Stimulated activated CD4-positive, alpha-beta T cell treated with anti-CD3 and anti-CD28 coated beads, Interleukin-4, amount 100 ng/mL, for 24 hours (primary cell): ENCODE measurements around the gene TMEM232.
"Not testable (repeated sequence)": the region's sequence is repeated elsewhere in the genome, so short reads cannot be mapped to it uniquely, and the experiment has no call there.

ENCODE experiments used
- DNase-seq: peaks from one replicate; pipeline ENCODE4 v3.0.0-alpha.2; 2020

TMEM232 gene

DNA sequence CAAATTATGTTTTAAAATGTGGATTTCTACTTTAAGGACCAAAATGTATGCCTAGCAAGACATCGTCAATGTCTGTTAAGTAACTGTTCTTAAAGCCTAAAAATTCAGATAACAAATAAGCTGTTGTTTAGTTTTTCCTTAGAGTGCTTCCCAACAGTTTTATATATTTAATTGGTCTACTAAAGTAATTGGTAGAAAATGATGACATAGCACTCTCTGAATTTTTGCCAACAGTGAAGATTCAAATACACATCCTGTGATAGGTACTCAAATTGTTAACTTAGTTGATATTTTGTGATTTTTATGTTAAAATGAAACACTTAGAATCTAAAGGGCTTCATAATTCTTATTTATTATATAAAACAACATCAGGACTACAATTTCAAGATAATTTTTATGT lies 107.5 kb downstream of the TMEM232 start:
- DNase-seq, result no peak

GRCh38 chr5:110616009-110616408 lies 110.5 kb downstream of the TMEM232 start:
- DNase-seq, result no peak

GRCh38 chr5:110612794-110613247 lies 113.7 kb downstream of the TMEM232 start:
- DNase-seq, result no peak

DNA sequence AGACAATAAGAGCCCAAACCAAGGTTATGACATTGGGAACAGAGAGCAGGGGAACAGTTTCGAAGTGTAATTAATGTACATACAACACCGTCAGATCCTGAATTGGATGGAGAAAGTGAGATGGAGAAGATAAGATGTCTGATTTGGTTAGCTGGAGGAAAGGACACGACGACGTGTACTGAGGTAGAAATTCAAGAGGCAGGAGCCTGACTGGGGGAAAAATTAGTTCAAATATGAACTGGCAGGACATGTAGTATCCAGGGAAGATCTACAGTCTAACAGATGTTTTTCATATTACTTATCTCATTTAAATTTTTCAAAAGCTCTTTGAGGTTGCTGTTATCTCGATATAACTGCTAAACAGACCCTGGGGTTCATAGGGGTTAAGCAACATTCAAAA lies 114.7 kb downstream of the TMEM232 start:
- DNase-seq, result no peak

- DNase-seq, result no peak
These were observed 131.6 kb downstream of the TMEM232 start for GRCh38 chr5:110594866-110595265.

DNA sequence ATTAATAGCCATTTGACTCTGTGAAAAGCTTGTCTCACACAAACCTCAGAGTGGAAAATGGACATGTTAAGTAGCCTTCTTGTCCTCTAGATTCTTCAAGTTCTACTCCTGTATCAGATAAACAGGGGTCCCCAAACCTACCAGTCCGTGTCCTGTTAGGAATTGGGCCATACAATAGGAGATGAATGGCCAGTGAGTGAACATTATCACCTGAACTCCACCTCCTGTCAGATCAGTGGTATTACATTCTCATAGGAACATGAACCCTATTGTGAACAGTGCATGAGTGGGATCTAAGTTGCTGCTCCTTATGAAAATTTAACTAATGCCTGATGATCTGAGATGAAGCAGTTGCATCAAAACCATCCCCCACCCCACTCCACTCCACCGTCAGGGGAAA lies 136.3 kb downstream of the TMEM232 start:
- DNase-seq, result no peak

GRCh38 chr5:110588286-110588980 lies 138.0 kb downstream of the TMEM232 start:
- no peak for DNase-seq

- DNase-seq, result no peak
These were observed 145.8 kb downstream of the TMEM232 start for GRCh38 chr5:110580625-110581024.

DNA sequence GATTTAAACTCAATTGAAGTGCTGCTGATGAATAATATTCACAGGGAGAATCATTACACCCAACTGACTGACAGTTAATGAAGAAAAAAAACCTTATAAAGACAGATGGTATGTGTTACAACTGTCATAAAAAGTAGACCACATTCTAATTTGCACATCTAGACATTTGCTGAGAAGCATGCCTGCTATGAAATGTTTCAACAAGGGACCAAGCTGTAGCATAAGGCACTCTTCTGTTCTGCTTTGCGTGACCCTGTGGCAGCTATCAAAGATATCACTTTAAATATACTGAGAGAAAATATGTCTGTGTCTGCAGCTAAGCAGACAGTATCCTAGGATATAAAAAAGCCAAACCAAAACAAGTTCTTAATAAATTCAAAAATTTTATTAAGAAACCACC lies 153.7 kb downstream of the TMEM232 start:
- DNase-seq, result no peak

- no peak for DNase-seq
These were observed 164.3 kb downstream of the TMEM232 start for GRCh38 chr5:110562191-110562590.

DNA sequence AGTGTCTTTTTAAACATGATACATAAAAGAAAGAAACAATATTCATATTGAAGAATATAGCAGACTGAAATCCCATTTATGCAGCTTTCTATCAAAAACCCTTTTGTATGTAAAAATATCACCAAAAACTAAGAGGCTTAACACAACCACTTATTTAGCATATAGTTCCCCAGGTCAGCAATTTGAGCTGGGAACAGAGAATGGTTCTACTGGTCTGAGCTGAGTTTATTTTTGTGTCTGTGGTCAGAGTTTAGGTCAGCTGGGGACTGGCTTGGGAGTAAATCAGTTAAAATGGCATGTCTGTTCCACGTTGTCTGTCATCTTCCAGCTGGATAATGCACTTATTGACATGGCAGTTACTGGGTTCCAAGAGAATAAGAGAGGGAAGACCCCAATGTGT lies 165.0 kb downstream of the TMEM232 start:
- no peak for DNase-seq

- DNase-seq, result no peak
These were observed 177.2 kb downstream of the TMEM232 start for GRCh38 chr5:110549301-110549700.

GRCh38 chr5:110548171-110548570 lies 178.3 kb downstream of the TMEM232 start:
- no peak for DNase-seq

GRCh38 chr5:110547495-110547894 lies 179.0 kb downstream of the TMEM232 start:
- DNase-seq, result no peak

GRCh38 chr5:110545716-110546115 lies 180.8 kb downstream of the TMEM232 start:
- DNase-seq, result no peak

DNA sequence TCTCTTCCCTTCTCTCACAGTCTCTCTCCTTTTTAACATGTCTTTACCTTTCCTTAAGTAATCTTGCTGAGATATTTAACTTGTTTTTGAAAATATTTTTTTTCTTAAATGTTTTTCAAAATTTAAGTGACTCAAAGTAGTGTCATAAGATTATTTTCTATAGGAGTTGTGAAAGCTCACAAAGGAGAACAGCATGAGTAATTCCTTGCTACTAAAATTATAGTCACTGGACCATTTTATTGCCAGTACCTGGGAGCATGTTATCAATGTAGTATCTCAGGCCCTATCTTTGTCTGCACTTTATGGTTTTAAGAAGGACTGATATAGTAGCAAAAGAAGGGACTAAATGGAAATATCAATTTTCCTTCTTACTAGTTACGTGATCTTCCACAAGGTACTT lies 181.9 kb downstream of the TMEM232 start:
- DNase-seq, result no peak

- DNase-seq, result no peak
These were observed 183.5 kb downstream of the TMEM232 start for GRCh38 chr5:110542949-110543348.

DNA sequence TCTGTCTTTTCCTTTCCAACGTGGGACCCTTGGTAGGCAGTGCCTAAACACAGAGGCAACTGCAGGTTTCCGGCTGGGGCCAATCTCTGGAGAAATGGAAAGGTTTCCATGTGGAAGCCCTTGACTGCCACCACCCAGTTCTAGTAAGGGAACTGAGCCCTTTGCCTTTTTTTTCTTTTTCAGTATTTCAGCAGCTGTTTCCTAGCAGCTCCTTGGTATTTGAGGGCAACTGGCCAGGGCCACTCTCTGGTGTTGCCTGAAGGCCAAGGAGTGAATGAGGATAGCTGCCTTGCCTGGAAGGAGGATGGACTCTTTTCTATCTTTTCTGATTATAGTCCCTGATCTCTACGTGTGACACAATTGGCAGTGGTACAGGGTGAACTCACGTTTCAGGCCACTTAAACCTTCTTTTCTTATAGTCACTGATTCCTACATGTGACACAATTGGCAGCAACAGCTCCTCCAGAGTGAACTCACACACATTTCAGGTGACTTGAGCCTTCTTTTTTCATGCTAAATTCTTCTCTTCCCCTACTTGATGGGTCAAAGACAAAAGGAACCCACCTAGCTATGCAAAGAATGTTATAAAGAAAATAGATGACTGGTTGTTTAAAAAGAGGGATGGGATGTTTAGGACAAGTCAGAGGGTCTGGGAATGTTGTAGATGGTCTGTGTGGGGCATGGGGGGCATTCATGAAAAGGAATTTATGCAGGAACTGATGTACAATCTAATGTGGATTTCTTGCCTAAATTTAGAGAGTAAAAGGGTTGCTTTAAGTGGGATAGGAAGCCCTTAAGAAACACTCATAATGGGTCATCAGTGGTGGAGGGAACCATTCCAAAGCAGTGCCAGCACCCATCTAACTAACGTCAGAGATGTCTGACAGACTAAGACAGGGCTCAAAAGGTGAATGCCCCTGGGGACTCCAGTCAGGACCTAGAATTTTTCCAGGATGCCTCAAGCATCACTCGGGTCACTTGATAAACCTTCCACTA lies 190.1 kb downstream of the TMEM232 start:
- no peak for DNase-seq

GRCh38 chr5:110535146-110535545 lies 191.3 kb downstream of the TMEM232 start:
- not testable (repeated sequence) for DNase-seq

DNA sequence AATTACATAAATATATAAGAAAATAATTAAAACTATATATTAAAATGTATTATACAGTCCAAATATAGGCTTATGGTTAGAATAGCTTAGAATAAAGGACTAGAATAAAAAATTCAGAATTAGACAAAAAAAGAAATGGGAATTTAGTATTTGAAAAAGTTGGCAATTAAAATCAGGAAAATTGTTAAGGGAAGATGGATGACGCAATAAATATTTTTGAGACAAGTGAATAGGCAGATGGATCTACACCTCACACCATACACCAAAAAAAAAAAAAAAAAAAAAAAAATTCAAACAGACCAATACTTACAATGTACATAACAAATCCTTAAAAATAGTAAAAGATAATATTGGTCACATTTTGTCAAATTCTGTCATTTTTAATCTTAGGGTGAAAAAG lies 200.7 kb downstream of the TMEM232 start:
- DNase-seq, result no peak

DNA sequence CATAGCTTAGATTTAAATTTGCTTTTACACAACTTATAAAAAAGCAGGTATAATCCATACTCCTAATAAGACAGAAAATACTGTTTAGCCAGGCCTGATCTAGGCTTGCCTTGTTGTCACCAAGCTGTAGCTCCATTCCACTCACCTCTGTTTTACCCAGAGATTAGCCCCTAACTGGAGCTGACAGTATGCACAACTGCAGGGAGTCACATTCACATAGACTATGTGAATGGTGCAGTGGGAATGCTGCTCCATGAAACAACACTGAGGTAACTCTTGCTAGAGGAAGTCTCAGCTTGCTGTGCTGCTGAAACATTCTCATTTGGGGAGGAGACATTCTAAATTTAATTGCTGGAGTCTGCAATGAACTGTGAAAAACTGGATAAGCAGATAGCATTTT lies 209.1 kb downstream of the TMEM232 start:
- DNase-seq, result no peak

- DNase-seq, result no peak
These were observed 212.4 kb downstream of the TMEM232 start for GRCh38 chr5:110514030-110514429.

- no peak for DNase-seq
These were observed 214.2 kb downstream of the TMEM232 start for GRCh38 chr5:110512266-110512665.

- DNase-seq, result no peak
These were observed 216.3 kb downstream of the TMEM232 start for GRCh38 chr5:110510146-110510545.
